Gastrocnemius medialis (tissue), 4 donors: Measurements from ENCODE around the gene ZBTB21. TPM values are rescaled to one million over a fixed set of nuclear protein-coding genes. Genes with fewer than 3 reads are reported as not detected.
"Not testable (repeated sequence)": the region's sequence is repeated elsewhere in the genome, so short reads cannot be mapped to it uniquely, and the experiment has no call there.

Experiments used
- ATAC-seq, 2 donors: fragments of 150-250 bp; one replicate each; pipeline ENCODE4 v1.9.1; 2016
- DNase-seq, 2 donors: peaks; one replicate each; pipeline ENCODE4 v3.0.0-alpha.2; 2019
- H3K27ac ChIP-seq, 4 donors: fragments of 200-600 bp; sonication (generic); 1 replicate in 1 of 4; 2 replicates in 3 of 4; pipeline ENCODE4 v1.5.1; 2016 to 2018; ENCODE audit warnings: mild to moderate bottlenecking in 2 of 4, moderate library complexity in 1 of 4
- H3K27me3 ChIP-seq, 3 donors: fragments of 200-600 bp; sonication (generic) in 2 of 3; 1 replicate in 1 of 3; 2 replicates in 2 of 3; pipeline versions ENCODE4 v1.5.1 to v1.6.0; 2016 to 2019; ENCODE audit warnings: mild to moderate bottlenecking in 1 of 3, moderate library complexity in 1 of 3
- H3K36me3 ChIP-seq, 2 donors: fragments of 200-600 bp; sonication (generic) in 1 of 2; one replicate each; pipeline ENCODE4 v1.5.1; 2017 to 2018
- H3K4me1 ChIP-seq, 2 donors: fragments of 200-600 bp; sonication (generic) in 1 of 2; one replicate each; pipeline ENCODE4 v1.5.1; 2016 to 2017; ENCODE audit warnings: mild to moderate bottlenecking in 2 of 2
- H3K4me3 ChIP-seq, 4 donors: fragments of 200-600 bp; sonication (generic) in 3 of 4; 1 replicate in 1 of 4; 2 replicates in 3 of 4; pipeline ENCODE4 v1.5.1; 2016 to 2019; ENCODE audit warnings: mild to moderate bottlenecking in 2 of 4
- H3K9me3 ChIP-seq, 3 donors: fragments of 200-600 bp; sonication (generic) in 2 of 3; 1 replicate in 1 of 3; 2 replicates in 2 of 3; pipeline ENCODE4 v1.5.1; 2016 to 2019
- POLR2A ChIP-seq, 2 donors: fragments of 450-650 bp; IDR thresholded peaks; one replicate each; pipeline ENCODE4 v1.6.1; 2017; ENCODE audit warnings: antibody characterized with exemption in 2 of 2, mild to moderate bottlenecking in 2 of 2, moderate library complexity in 2 of 2
- in situ Hi-C, 4 donors: fragments of 200-750 bp; cut with MboI; loops; one replicate each; pipeline versions ENCODE4 v1.15.0 to v1.8.0; 2017; ENCODE audit warnings: low sequenced_read_pairs in 4 of 4
- intact Hi-C: fragments of 100-400 bp; cut with DNase I; formaldehyde crosslinking; loops from one replicate; pipeline ENCODE4 v1.15.1; 2023; ENCODE audit warnings: low total_unique reads
- total RNA-seq, 4 donors: library from RNA; depleted of rRNA; stranded (reverse); fragments of >200 nt; gene quantifications; one replicate each; pipeline versions ENCODE4 v1.1.0 to v1.2.3, GENCODE V29; 2016
- TF ChIP-seq, protein P1 (sequence below), 5 experiments: fragments of 450-650 bp in 3 of 5; fragments of 200-600 bp in 2 of 5; sonication (generic) in 2 of 5; IDR thresholded peaks in 4 of 5; conservative IDR thresholded peaks in 1 of 5; 1 replicate in 4 of 5; 2 replicates in 1 of 5; pipeline ENCODE4 v1.5.1; 2016 to 2019; ENCODE audit warnings: antibody characterized with exemption in 5 of 5, mild to moderate bottlenecking in 3 of 5, moderate library complexity in 3 of 5

ZBTB21 gene
- total RNA-seq, 4 donors from 2014 or later = 1.9 to 5.0 (median 4.0) TPM

DNA sequence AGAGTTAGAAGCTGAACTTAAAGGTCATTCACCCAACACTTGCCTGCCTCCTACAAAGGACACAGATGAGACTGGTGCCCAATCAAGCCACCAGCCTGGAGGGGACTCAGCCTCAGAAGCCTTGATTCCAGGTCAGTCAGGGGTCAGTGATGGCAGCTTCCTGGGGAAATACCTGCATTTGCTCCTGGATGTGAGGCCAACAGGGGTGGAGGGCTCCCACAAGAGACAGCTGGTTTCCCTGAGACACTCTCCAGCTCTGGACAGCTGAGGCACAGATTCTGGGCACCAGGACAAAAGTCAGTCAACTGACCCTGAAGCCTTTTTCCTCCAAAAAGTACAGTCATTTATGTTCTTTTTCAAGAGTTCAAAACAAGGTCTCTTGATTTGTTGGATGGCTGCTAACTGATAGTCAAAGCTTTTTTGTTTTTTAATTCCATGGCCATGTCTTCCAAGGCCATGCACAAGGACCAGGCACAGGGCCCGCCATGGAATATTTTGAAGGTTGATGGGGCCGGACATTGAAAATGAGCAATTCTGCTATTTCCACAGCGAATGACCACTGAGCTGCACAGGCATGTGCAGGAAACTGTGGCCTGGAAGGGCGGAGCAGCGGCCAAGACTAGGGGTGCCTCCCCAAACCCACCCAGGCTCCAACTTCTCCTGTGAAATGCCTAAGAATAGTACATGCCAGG, 58.1 kb downstream of the ZBTB21 start:
- in situ Hi-C loops = no loop called here
- Histone ChIP-seq H3K9me3 (no peaks in the 10 kb centered on the region), H3K4me3 (peak overlapping the region; percentile 61 to 68 (median 62)), H3K4me1 (peaks cover 23 to 32% of the 10 kb centered on the region in 2 donors), H3K27ac (no peak overlapping the region), H3K27me3 (peaks cover 0 to 17% (median 0%) of the 10 kb centered on the region in 3 donors), H3K36me3 (no peaks in the 10 kb centered on the region)
- TF ChIP-seq, protein P1, sequence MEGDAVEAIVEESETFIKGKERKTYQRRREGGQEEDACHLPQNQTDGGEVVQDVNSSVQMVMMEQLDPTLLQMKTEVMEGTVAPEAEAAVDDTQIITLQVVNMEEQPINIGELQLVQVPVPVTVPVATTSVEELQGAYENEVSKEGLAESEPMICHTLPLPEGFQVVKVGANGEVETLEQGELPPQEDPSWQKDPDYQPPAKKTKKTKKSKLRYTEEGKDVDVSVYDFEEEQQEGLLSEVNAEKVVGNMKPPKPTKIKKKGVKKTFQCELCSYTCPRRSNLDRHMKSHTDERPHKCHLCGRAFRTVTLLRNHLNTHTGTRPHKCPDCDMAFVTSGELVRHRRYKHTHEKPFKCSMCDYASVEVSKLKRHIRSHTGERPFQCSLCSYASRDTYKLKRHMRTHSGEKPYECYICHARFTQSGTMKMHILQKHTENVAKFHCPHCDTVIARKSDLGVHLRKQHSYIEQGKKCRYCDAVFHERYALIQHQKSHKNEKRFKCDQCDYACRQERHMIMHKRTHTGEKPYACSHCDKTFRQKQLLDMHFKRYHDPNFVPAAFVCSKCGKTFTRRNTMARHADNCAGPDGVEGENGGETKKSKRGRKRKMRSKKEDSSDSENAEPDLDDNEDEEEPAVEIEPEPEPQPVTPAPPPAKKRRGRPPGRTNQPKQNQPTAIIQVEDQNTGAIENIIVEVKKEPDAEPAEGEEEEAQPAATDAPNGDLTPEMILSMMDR (IDR thresholded peaks at IDR 0.05 in 4 of 5, conservative IDR thresholded peaks at IDR 0.05 in 1 of 5) = no peak
- TF ChIP-seq POLR2A (IDR thresholded peaks at IDR 0.05) = no peak
- DNase-seq (no peak), ATAC-seq (no peak)
- intact Hi-C loops = loop anchor here (10.0 kb wide), 1 partner anchor 283 kb away; no protein-coding TSS in a partner anchor

- Histone ChIP-seq H3K36me3 (no peaks in the 10 kb centered on the region), H3K4me3 (no peak overlapping the region), H3K27me3 (peaks cover 0 to 17% (median 0%) of the 10 kb centered on the region in 3 donors), H3K9me3 (no peaks in the 10 kb centered on the region), H3K27ac (no peak overlapping the region), H3K4me1 (peaks cover 21 to 27% of the 10 kb centered on the region in 2 donors)
- in situ Hi-C loops = no loop called here
- TF ChIP-seq, protein P1 (IDR thresholded peaks at IDR 0.05 in 4 of 5, conservative IDR thresholded peaks at IDR 0.05 in 1 of 5) = no peak
- TF ChIP-seq POLR2A (IDR thresholded peaks at IDR 0.05) = no peak
- no peak for DNase-seq
- no peak for ATAC-seq
- intact Hi-C loops = loop anchor here (10.0 kb wide), 1 partner anchor 284 kb away; no protein-coding TSS in a partner anchor
Observed at GRCh38 chr21:41950941-41951351, 59.2 kb downstream of the ZBTB21 start.

DNA sequence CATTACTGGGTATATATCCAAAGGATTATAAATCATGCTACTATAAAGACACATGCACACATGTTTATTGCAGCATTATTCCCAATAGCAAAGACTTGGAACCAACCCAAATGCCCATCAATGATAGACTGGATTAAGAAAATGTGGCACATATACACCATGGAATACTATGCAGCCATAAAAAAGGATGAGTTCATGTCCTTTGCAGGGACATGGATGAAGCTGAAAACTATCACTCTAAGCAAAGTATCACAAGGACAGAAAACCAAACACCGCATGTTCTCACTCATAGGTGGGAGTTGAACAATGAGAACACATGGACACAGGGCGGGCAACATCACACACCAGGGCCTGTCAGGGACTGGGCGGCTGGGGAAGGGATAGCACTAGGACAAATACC, 60.5 kb downstream of the ZBTB21 start:
- in situ Hi-C loops = loop anchor here in 1 of 4 donors (25.0 kb wide), 1 partner anchor 112 kb away; no protein-coding TSS in a partner anchor
- H3K36me3 ChIP-seq, DNase-seq, H3K27ac ChIP-seq, ATAC-seq, H3K9me3 ChIP-seq, H3K4me3 ChIP-seq: not testable (repeated sequence)
- Histone ChIP-seq H3K27me3 (peaks cover 0 to 17% (median 0%) of the 10 kb centered on the region in 3 donors), H3K4me1 (peaks cover 21 to 27% of the 10 kb centered on the region in 2 donors)
- intact Hi-C loops = loop anchor here (10.0 kb wide), 1 partner anchor 285 kb away; no protein-coding TSS in a partner anchor

DNA sequence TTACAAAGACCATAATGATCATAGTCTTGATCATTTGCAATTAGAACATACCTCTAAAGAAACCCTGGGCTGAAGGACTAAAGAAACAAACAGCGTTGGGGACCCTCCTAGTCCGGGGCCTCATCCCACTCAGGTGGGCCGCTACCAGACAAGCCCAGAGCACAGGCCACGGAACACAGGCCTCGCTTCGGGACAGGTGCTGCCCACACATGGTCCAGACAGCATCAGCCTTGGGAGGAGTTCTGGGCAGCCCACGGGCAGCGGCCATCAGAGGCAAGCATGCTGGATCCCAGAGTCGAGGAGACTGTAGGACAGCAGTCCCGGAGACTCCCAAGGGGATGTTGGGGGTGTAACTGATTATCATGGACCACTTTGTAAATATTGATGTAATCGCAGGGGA, 61.3 kb downstream of the ZBTB21 start:
- Histone ChIP-seq H3K4me1 (peaks cover 21 to 24% of the 10 kb centered on the region in 2 donors), H3K9me3 (no peaks in the 10 kb centered on the region), H3K4me3 (no peak overlapping the region), H3K27ac (no peak overlapping the region), H3K27me3 (peaks cover 0 to 17% (median 0%) of the 10 kb centered on the region in 3 donors), H3K36me3 (no peaks in the 10 kb centered on the region)
- TF ChIP-seq, protein P1 (IDR thresholded peaks at IDR 0.05 in 4 of 5, conservative IDR thresholded peaks at IDR 0.05 in 1 of 5) = no peak
- TF ChIP-seq POLR2A (IDR thresholded peaks at IDR 0.05) = no peak
- ATAC-seq (no peak), DNase-seq (no peak)
- in situ Hi-C loops (loop anchor here in 1 of 4 donors (25.0 kb wide), 1 partner anchor 112 kb away; no protein-coding TSS in a partner anchor), intact Hi-C loops (no loop called here)
